Sigmoid colon (tissue), 7 donors: Measurements from ENCODE around the gene UBE2E2. TPM values are rescaled to one million over a fixed set of nuclear protein-coding genes. Genes with fewer than 3 reads are reported as not detected.

Source experiments
- DNase-seq: peaks from one replicate; pipeline ENCODE4 v3.0.0-alpha.2; 2019
- H3K27ac ChIP-seq, 4 donors: fragments of 200-600 bp; sonication (generic); one replicate each; pipeline ENCODE4 v1.5.1; 2016 to 2019; ENCODE audit warnings: mild to moderate bottlenecking in 1 of 4
- H3K27me3 ChIP-seq, 3 donors: fragments of 200-600 bp; sonication (generic); one replicate each; pipeline ENCODE4 v1.5.1; 2019; ENCODE audit warnings: mild to moderate bottlenecking in 1 of 3
- H3K36me3 ChIP-seq, 4 donors: fragments of 200-600 bp; sonication (generic); one replicate each; pipeline ENCODE4 v1.5.1; 2016 to 2019
- H3K4me1 ChIP-seq, 4 donors: fragments of 200-600 bp; sonication (generic); one replicate each; pipeline ENCODE4 v1.5.1; 2017 to 2019
- H3K4me3 ChIP-seq, 4 donors: fragments of 200-600 bp; sonication (generic); one replicate each; pipeline ENCODE4 v1.5.1; 2017 to 2019; ENCODE audit warnings: mild to moderate bottlenecking in 2 of 4, moderate library complexity in 1 of 4
- H3K9me3 ChIP-seq, 4 donors: fragments of 200-600 bp in 3 of 4; sonication (generic) in 3 of 4; one replicate each; pipeline versions ENCODE4 v1.5.1 to v1.6.1; 2013 to 2019
- EP300 ChIP-seq, 4 donors: sonication (generic); formaldehyde crosslinking; IDR thresholded peaks; one replicate each; pipeline ENCODE4 v1.6.1; 2017; ENCODE audit warnings: antibody characterized with exemption in 4 of 4
- POLR2A ChIP-seq, 2 donors: fragments of 450-650 bp; IDR thresholded peaks; one replicate each; pipeline ENCODE4 v1.6.1; 2016; ENCODE audit warnings: antibody characterized with exemption in 2 of 2, mild to moderate bottlenecking in 2 of 2, moderate library complexity in 2 of 2
- POLR2AphosphoS5 ChIP-seq, 4 donors: sonication (generic); formaldehyde crosslinking; IDR thresholded peaks; one replicate each; pipeline ENCODE4 v1.6.1; 2017; ENCODE audit warnings: antibody characterized with exemption in 4 of 4
- WGBS, 2 donors: extraction: QIAGEN DNeasy Blood & Tissue Kit; methylation state at CpG; one replicate each; pipeline ENCODE4 v1.1.7; 2013; 5-methylcytosine and 5-hydroxymethylcytosine counted together
- intact Hi-C: fragments of 100-400 bp; cut with DNase I; formaldehyde crosslinking; loops from one replicate; pipeline ENCODE4 v1.15.1; 2023
- polyA plus RNA-seq, 3 donors: library from polyadenylated mRNA; stranded (reverse); fragments of 200-250 nt; gene quantifications; one replicate each; pipeline ENCODE4 v1.2.3, GENCODE V29; 2013
- total RNA-seq, 4 donors: library from RNA; depleted of rRNA; stranded (reverse); fragments of >200 nt; gene quantifications; one replicate each; pipeline ENCODE4 v1.1.0, GENCODE V29; 2016
- TF ChIP-seq, protein P1 (sequence below), 4 experiments: fragments of 450-650 bp in 3 of 4; fragments of 200-600 bp in 1 of 4; IDR thresholded peaks; one replicate each; pipeline ENCODE4 v1.5.1; 2016 to 2019; ENCODE audit warnings: antibody characterized with exemption in 4 of 4, mild to moderate bottlenecking in 3 of 4, moderate library complexity in 2 of 4
- donor health status: healthy with polysubstance abuse.
- donor health status: Bipolar disorder and iron deficiency.
- donor health status: healthy.

The UBE2E2 gene
- total and polyA plus RNA-seq, 7 donors, result 3.7 to 135 (median 34.6) TPM

DNA sequence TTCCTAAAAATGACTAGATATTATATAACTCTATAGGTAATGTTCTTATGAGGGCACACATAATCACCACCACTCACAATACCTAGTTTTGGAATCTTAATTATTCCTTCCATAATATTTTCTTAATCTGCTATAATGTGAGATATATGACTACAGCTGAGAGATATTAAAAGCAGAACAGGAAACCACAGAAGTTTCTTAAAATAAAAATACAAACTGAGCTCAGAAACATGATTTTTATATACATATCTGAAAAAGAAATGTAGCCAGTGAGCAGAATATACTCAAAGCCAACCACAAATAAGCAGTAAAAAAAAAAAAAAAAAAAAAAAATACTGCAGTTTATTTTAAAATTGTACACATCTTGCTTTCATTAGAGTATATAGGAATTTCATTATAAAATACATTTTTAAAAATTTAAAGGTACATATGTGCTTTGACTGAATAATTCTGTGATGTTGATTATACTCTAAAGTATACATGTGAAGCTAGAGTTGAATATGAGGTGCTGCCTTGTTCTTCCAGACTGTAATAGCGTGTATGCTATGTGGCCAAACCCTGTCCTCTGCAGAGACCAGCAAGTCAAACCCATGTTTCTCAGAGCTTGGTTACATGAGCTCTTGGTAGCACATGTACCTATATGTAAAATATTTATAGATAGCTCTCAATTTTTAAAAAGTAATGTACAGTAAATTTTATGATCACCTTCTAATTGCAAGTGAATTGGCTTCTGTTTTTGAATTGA is 175.0 kb downstream of the UBE2E2 start:
- no peak for DNase-seq
- H3K4me3 ChIP-seq, result no peak overlapping the region
- no peaks in the 10 kb centered on the region for H3K27me3 ChIP-seq
- peaks cover 0 to 6% (median 4%) of the 10 kb centered on the region in 4 donors for H3K4me1 ChIP-seq
- no peak overlapping the region for H3K27ac ChIP-seq
- no peak for TF ChIP-seq POLR2A (IDR thresholded peaks at IDR 0.05)
- no peak for TF ChIP-seq POLR2AphosphoS5 (IDR thresholded peaks at IDR 0.05)
- TF ChIP-seq EP300 (IDR thresholded peaks at IDR 0.05), result no peak
- TF ChIP-seq, protein P1, sequence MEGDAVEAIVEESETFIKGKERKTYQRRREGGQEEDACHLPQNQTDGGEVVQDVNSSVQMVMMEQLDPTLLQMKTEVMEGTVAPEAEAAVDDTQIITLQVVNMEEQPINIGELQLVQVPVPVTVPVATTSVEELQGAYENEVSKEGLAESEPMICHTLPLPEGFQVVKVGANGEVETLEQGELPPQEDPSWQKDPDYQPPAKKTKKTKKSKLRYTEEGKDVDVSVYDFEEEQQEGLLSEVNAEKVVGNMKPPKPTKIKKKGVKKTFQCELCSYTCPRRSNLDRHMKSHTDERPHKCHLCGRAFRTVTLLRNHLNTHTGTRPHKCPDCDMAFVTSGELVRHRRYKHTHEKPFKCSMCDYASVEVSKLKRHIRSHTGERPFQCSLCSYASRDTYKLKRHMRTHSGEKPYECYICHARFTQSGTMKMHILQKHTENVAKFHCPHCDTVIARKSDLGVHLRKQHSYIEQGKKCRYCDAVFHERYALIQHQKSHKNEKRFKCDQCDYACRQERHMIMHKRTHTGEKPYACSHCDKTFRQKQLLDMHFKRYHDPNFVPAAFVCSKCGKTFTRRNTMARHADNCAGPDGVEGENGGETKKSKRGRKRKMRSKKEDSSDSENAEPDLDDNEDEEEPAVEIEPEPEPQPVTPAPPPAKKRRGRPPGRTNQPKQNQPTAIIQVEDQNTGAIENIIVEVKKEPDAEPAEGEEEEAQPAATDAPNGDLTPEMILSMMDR (IDR thresholded peaks at IDR 0.05), result no peak
- no peaks in the 10 kb centered on the region for H3K36me3 ChIP-seq
- H3K9me3 ChIP-seq, result no peaks in the 10 kb centered on the region
- WGBS, 2 donors, result 88 to 98% methylated on average over 1 of the region's 1 CpG
- intact Hi-C loops, result no loop called here

DNA sequence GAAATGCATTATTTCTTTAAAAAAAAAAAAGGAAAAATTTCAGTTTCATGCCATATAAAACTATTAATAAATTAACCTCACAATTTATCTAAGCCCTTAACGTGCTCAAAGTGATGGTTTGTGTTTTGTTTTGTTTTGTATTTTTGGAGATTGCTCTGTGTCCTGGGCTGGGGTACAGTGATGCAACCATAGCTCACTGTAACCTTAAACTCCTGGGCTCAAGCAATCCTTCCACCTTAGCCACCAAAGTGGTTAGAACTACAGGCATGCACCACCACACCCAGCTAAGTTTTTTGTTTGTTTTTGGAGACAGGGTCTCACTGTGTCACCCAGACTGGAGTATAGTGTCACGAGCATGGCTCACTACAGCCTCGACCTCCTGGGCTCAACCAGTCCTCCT is 180.7 kb downstream of the UBE2E2 start:
- no peak overlapping the region for H3K27ac ChIP-seq
- H3K9me3 ChIP-seq, result no peaks in the 10 kb centered on the region
- 84 to 92% methylated on average over 3 of the region's 3 CpGs for WGBS, 2 donors
- no peaks in the 10 kb centered on the region for H3K36me3 ChIP-seq
- no peak for DNase-seq
- TF ChIP-seq POLR2A (IDR thresholded peaks at IDR 0.05) (no peak), EP300 (IDR thresholded peaks at IDR 0.05) (no peak), POLR2AphosphoS5 (IDR thresholded peaks at IDR 0.05) (no peak)
- TF ChIP-seq, protein P1 (IDR thresholded peaks at IDR 0.05), result no peak
- intact Hi-C loops, result no loop called here
- no peaks in the 10 kb centered on the region for H3K27me3 ChIP-seq
- H3K4me1 ChIP-seq, result peaks cover 0 to 17% (median 3%) of the 10 kb centered on the region in 4 donors
- no peak overlapping the region for H3K4me3 ChIP-seq

DNA sequence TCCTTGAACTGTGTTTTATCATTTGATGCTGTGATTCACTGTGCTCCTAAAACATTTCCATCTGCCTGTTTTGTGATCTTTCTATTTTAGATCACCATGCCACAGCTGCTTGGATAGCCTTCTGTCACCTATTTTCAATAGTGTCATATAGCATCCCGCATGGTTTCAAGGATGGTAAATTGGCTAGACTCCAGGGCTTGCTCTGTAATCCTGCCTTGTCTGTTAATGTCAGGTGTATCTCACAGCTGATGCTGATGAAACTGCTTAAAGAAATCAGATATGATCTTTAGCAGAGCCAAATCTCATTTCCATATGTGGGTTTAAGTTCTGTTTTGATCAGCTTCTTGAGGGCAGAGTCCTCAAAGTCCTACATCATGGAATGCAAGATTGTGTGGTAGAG is 182.2 kb downstream of the UBE2E2 start:
- H3K4me3 ChIP-seq, result no peak overlapping the region
- 17 to 78% methylated on average over 1 of the region's 1 CpG for WGBS, 2 donors

DNA sequence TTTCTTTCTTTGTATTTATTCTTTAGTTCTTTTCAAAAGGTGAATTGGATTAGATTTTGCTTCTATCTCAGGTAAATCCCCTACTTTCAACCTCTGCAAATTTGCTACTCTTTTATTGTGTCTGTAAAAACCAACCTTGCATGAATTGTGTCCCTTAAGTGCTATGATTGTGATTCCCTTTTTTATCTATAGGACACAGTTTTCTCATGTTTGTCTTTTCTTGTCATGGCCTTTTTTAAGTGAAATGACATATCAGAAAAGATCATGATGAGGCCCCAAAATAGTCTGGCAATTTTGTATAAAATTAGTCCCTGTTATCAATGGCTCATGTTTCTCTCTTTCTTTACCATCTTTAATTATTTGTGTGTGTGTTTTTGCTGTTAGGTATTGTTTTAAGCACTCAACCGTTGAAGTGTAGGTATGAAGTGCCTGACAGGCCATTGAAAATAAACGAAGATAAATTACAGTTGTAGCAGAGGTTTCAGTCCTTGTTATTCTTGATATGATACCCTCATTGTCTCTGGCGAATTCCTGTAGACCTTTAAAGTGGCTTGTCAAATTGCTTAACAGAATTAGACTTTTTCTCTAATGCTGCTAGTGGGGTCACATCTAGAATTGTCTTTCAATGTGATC is 184.3 kb downstream of the UBE2E2 start:
- 70 to 74% methylated on average over 3 of the region's 3 CpGs for WGBS, 2 donors
- Histone ChIP-seq H3K4me1 (peaks cover 0 to 17% (median 3%) of the 10 kb centered on the region in 4 donors), H3K9me3 (no peaks in the 10 kb centered on the region), H3K4me3 (no peak overlapping the region), H3K27ac (no peak overlapping the region), H3K27me3 (no peaks in the 10 kb centered on the region), H3K36me3 (no peaks in the 10 kb centered on the region)
- intact Hi-C loops, result no loop called here
- DNase-seq, result no peak
- TF ChIP-seq, protein P1 (IDR thresholded peaks at IDR 0.05), result no peak
- TF ChIP-seq POLR2A (IDR thresholded peaks at IDR 0.05) (no peak), EP300 (IDR thresholded peaks at IDR 0.05) (no peak)

More for the DNA sequence above, 182.2 kb downstream of the UBE2E2 start:
- Histone ChIP-seq H3K9me3 (no peaks in the 10 kb centered on the region), H3K4me1 (peaks cover 0 to 17% (median 3%) of the 10 kb centered on the region in 4 donors), H3K36me3 (no peaks in the 10 kb centered on the region), H3K27ac (no peak overlapping the region), H3K27me3 (no peaks in the 10 kb centered on the region)
- intact Hi-C loops, result no loop called here
- no peak for TF ChIP-seq POLR2AphosphoS5 (IDR thresholded peaks at IDR 0.05)
- TF ChIP-seq, protein P1 (IDR thresholded peaks at IDR 0.05), result no peak
- no peak for TF ChIP-seq EP300 (IDR thresholded peaks at IDR 0.05)
- no peak for TF ChIP-seq POLR2A (IDR thresholded peaks at IDR 0.05)
- no peak for DNase-seq
